ENCODE measurements around the gene MMP28. TPM values are rescaled to one million over a fixed set of nuclear protein-coding genes. Genes with fewer than 3 reads are reported as not detected.

The MMP28 gene
- total and polyA plus RNA-seq, 4 donors: 1.5 to 6.4 (median 4.9) TPM

GRCh38 chr17:35807371-35808144 is 12.1 kb upstream of the MMP28 start:
- Histone ChIP-seq H3K4me1 (ENCODE audit: control insufficient read depth in 1 of 2, insufficient read depth in 2 of 2, low read length in 2 of 2) (no peaks in the 10 kb centered on the region), H3K27me3 (ENCODE audit: control insufficient read depth in 1 of 2, insufficient read depth in 2 of 2, low read length in 1 of 2) (no peaks in the 10 kb centered on the region), H3K36me3 (ENCODE audit: control insufficient read depth in 1 of 2, insufficient read depth in 2 of 2, low read length in 1 of 2) (no peaks in the 10 kb centered on the region), H3K27ac (ENCODE audit: low read depth in 1 of 2, low read length in 2 of 2) (peak overlapping the region in 1 of 2 donors; percentile 4), H3K9me3 (ENCODE audit: control insufficient read depth, low read length) (no peaks in the 10 kb centered on the region), H3K4me3 (ENCODE audit: low read length in 2 of 2) (no peak overlapping the region)
- no peak for DNase-seq
- intact Hi-C loops (cut with DNase I): loop anchor here in 1 of 2 donors (5.0 kb wide), 2 partner anchors 230 to 435 kb away; partner anchors contain the start of genes PEX12 and SLFN11
- WGBS, 2 donors: 72 to 74% methylated on average over 7 of the region's 7 CpGs
- ATAC-seq (ENCODE audit: low FRiP score): no peak

GRCh38 chr17:35804658-35805192 is 9.3 kb upstream of the MMP28 start:
- peak; percentile 85 for ATAC-seq (ENCODE audit: low FRiP score)
- Histone ChIP-seq H3K4me1 (ENCODE audit: control insufficient read depth in 1 of 2, insufficient read depth in 2 of 2, low read length in 2 of 2) (peaks cover 0 to 3% of the 10 kb centered on the region in 2 donors), H3K4me3 (ENCODE audit: low read length in 2 of 2) (no peak overlapping the region), H3K27ac (ENCODE audit: low read depth in 1 of 2, low read length in 2 of 2) (no peak overlapping the region), H3K27me3 (ENCODE audit: control insufficient read depth in 1 of 2, insufficient read depth in 2 of 2, low read length in 1 of 2) (no peaks in the 10 kb centered on the region), H3K36me3 (ENCODE audit: control insufficient read depth in 1 of 2, insufficient read depth in 2 of 2, low read length in 1 of 2) (no peaks in the 10 kb centered on the region), H3K9me3 (ENCODE audit: control insufficient read depth, low read length) (no peaks in the 10 kb centered on the region)
- intact Hi-C loops (cut with DNase I): loop anchor here (1.0 to 5.0 kb wide), 3 partner anchors 40 to 432 kb away; partner anchors contain the start of genes PEX12 (in 1 of the 2) and SLFN11 (in 1 of the 2)
- no peak for DNase-seq
- WGBS, 2 donors: 17 to 18% methylated on average over 1 of the region's 1 CpG

GRCh38 chr17:35801583-35802224 is 6.3 kb upstream of the MMP28 start:
- ATAC-seq (ENCODE audit: low FRiP score): peak; percentile 55
- 42 to 43% methylated on average over 9 of the region's 9 CpGs for WGBS, 2 donors
- no peaks in the 10 kb centered on the region for H3K27me3 ChIP-seq (ENCODE audit: control insufficient read depth in 1 of 2, insufficient read depth in 2 of 2, low read length in 1 of 2)
- no peaks in the 10 kb centered on the region for H3K9me3 ChIP-seq (ENCODE audit: control insufficient read depth, low read length)
- no peaks in the 10 kb centered on the region for H3K36me3 ChIP-seq (ENCODE audit: control insufficient read depth in 1 of 2, insufficient read depth in 2 of 2, low read length in 1 of 2)
- no peak overlapping the region for H3K4me3 ChIP-seq (ENCODE audit: low read length in 2 of 2)
- H3K27ac ChIP-seq (ENCODE audit: low read depth in 1 of 2, low read length in 2 of 2): no peak overlapping the region
- H3K4me1 ChIP-seq (ENCODE audit: control insufficient read depth in 1 of 2, insufficient read depth in 2 of 2, low read length in 2 of 2): peaks cover 0 to 3% of the 10 kb centered on the region in 2 donors
- DNase-seq: peak; percentile 87 to 88
- intact Hi-C loops (cut with DNase I): no loop called here

- intact Hi-C loops (cut with DNase I): no loop called here
- Histone ChIP-seq H3K27ac (ENCODE audit: low read depth in 1 of 2, low read length in 2 of 2) (peak overlapping the region in 1 of 2 donors; percentile 55), H3K9me3 (ENCODE audit: control insufficient read depth, low read length) (no peaks in the 10 kb centered on the region), H3K36me3 (ENCODE audit: control insufficient read depth in 1 of 2, insufficient read depth in 2 of 2, low read length in 1 of 2) (no peaks in the 10 kb centered on the region), H3K27me3 (ENCODE audit: control insufficient read depth in 1 of 2, insufficient read depth in 2 of 2, low read length in 1 of 2) (no peaks in the 10 kb centered on the region), H3K4me1 (ENCODE audit: control insufficient read depth in 1 of 2, insufficient read depth in 2 of 2, low read length in 2 of 2) (peaks cover 0 to 3% of the 10 kb centered on the region in 2 donors), H3K4me3 (ENCODE audit: low read length in 2 of 2) (no peak overlapping the region)
- DNase-seq (peak; percentile 87 to 89), ATAC-seq (ENCODE audit: low FRiP score) (no peak)
Measured at GRCh38 chr17:35799942-35800341, 4.5 kb upstream of the MMP28 start.

- 77 to 82% methylated on average over 5 of the region's 5 CpGs for WGBS, 2 donors
- Histone ChIP-seq H3K4me3 (ENCODE audit: low read length in 2 of 2) (no peak overlapping the region), H3K4me1 (ENCODE audit: control insufficient read depth in 1 of 2, insufficient read depth in 2 of 2, low read length in 2 of 2) (peaks cover 0 to 3% of the 10 kb centered on the region in 2 donors), H3K9me3 (ENCODE audit: control insufficient read depth, low read length) (no peaks in the 10 kb centered on the region), H3K36me3 (ENCODE audit: control insufficient read depth in 1 of 2, insufficient read depth in 2 of 2, low read length in 1 of 2) (no peaks in the 10 kb centered on the region), H3K27ac (ENCODE audit: low read depth in 1 of 2, low read length in 2 of 2) (no peak overlapping the region), H3K27me3 (ENCODE audit: control insufficient read depth in 1 of 2, insufficient read depth in 2 of 2, low read length in 1 of 2) (no peaks in the 10 kb centered on the region)
- no peak for ATAC-seq (ENCODE audit: low FRiP score)
- no peak for DNase-seq
- intact Hi-C loops (cut with DNase I): no loop called here
Measured at GRCh38 chr17:35797918-35798317, 2.5 kb upstream of the MMP28 start.

DNA sequence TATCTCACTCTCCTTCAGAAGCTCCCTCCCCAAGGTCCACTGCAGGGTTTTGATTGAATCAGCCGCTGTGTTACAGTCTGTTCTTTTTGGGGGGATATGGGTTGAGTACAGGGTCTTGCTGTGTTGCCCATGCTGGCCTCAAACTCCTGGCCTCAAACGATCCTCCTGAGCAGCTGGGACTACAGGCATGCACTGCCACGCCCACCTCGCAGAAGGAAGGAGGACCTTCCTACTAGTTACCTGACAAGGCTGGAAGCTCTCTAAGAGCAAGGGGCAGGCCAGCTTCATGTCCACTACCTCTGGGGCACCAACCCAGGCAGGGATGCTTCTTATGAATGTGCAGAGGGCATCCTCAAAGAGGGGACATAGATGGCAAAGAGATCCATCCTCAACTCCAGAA is 1.9 kb upstream of the MMP28 start:
- DNase-seq (no peak), ATAC-seq (ENCODE audit: low FRiP score) (no peak)
- Histone ChIP-seq H3K36me3 (ENCODE audit: control insufficient read depth in 1 of 2, insufficient read depth in 2 of 2, low read length in 1 of 2) (no peaks in the 10 kb centered on the region), H3K27ac (ENCODE audit: low read depth in 1 of 2, low read length in 2 of 2) (no peak overlapping the region), H3K9me3 (ENCODE audit: control insufficient read depth, low read length) (no peaks in the 10 kb centered on the region), H3K4me1 (ENCODE audit: control insufficient read depth in 1 of 2, insufficient read depth in 2 of 2, low read length in 2 of 2) (peaks cover 0 to 3% of the 10 kb centered on the region in 2 donors), H3K4me3 (ENCODE audit: low read length in 2 of 2) (no peak overlapping the region), H3K27me3 (ENCODE audit: control insufficient read depth in 1 of 2, insufficient read depth in 2 of 2, low read length in 1 of 2) (no peaks in the 10 kb centered on the region)
- WGBS, 2 donors: 85 to 91% methylated on average over 4 of the region's 4 CpGs
- intact Hi-C loops (cut with DNase I): no loop called here

- Histone ChIP-seq H3K27ac (ENCODE audit: low read depth in 1 of 2, low read length in 2 of 2) (no peak overlapping the region), H3K36me3 (ENCODE audit: control insufficient read depth in 1 of 2, insufficient read depth in 2 of 2, low read length in 1 of 2) (no peaks in the 10 kb centered on the region), H3K27me3 (ENCODE audit: control insufficient read depth in 1 of 2, insufficient read depth in 2 of 2, low read length in 1 of 2) (no peaks in the 10 kb centered on the region), H3K9me3 (ENCODE audit: control insufficient read depth, low read length) (no peaks in the 10 kb centered on the region), H3K4me1 (ENCODE audit: control insufficient read depth in 1 of 2, insufficient read depth in 2 of 2, low read length in 2 of 2) (peaks cover 0 to 3% of the 10 kb centered on the region in 2 donors), H3K4me3 (ENCODE audit: low read length in 2 of 2) (no peak overlapping the region)
- intact Hi-C loops (cut with DNase I): no loop called here
- DNase-seq: no peak
- 88 to 100% methylated on average over 1 of the region's 1 CpG for WGBS, 2 donors
- no peak for ATAC-seq (ENCODE audit: low FRiP score)
Measured at GRCh38 chr17:35796942-35797341, 1.5 kb upstream of the MMP28 start.

GRCh38 chr17:35795871-35796265 is 427 bp upstream of the MMP28 start:
- Histone ChIP-seq H3K27me3 (ENCODE audit: control insufficient read depth in 1 of 2, insufficient read depth in 2 of 2, low read length in 1 of 2) (no peaks in the 10 kb centered on the region), H3K9me3 (ENCODE audit: control insufficient read depth, low read length) (no peaks in the 10 kb centered on the region), H3K27ac (ENCODE audit: low read depth in 1 of 2, low read length in 2 of 2) (no peak overlapping the region), H3K36me3 (ENCODE audit: control insufficient read depth in 1 of 2, insufficient read depth in 2 of 2, low read length in 1 of 2) (no peaks in the 10 kb centered on the region), H3K4me3 (ENCODE audit: low read length in 2 of 2) (peak overlapping the region in 1 of 2 donors; percentile 37), H3K4me1 (ENCODE audit: control insufficient read depth in 1 of 2, insufficient read depth in 2 of 2, low read length in 2 of 2) (peaks cover 0 to 3% of the 10 kb centered on the region in 2 donors)
- DNase-seq: no peak
- 37 to 46% methylated on average over 8 of the region's 8 CpGs for WGBS, 2 donors
- no peak for ATAC-seq (ENCODE audit: low FRiP score)
- intact Hi-C loops (cut with DNase I): no loop called here
